Measurements from ENCODE around the gene HARBI1. TPM values are rescaled to one million over a fixed set of nuclear protein-coding genes. Genes with fewer than 3 reads are reported as not detected.

The HARBI1 gene
- total RNA-seq, 2 donors from 2014 or later = 17.2 to 17.4 TPM

GRCh38 chr11:46643531-46643930, 26.5 kb upstream of the HARBI1 start:
- H3K4me3 Mint-ChIP-seq = no peak overlapping the region
- ATAC-seq = no peak
- peak overlapping the region; percentile 65 for H3K27ac Mint-ChIP-seq
- H3K36me3 Mint-ChIP-seq (ENCODE audit: low read depth) = peaks cover 6% of the 10 kb centered on the region
- no peaks in the 10 kb centered on the region for H3K27me3 Mint-ChIP-seq
- peaks cover 12% of the 10 kb centered on the region for H3K4me1 Mint-ChIP-seq
- no peak for DNase-seq
- H3K9me3 ChIP-seq (ENCODE audit: control insufficient read depth, low read length, poor library complexity, severe bottlenecking) = no peaks in the 10 kb centered on the region

GRCh38 chr11:46642627-46643335, 25.8 kb upstream of the HARBI1 start:
- Mint-ChIP-seq H3K4me1 (peaks cover 14% of the 10 kb centered on the region), H3K27me3 (no peaks in the 10 kb centered on the region), H3K4me3 (no peak overlapping the region), H3K36me3 (ENCODE audit: low read depth) (peaks cover 8% of the 10 kb centered on the region), H3K27ac (peak overlapping the region; percentile 65)
- no peak for DNase-seq
- ATAC-seq = no peak
- no peaks in the 10 kb centered on the region for H3K9me3 ChIP-seq (ENCODE audit: control insufficient read depth, low read length, poor library complexity, severe bottlenecking)

- no peaks in the 10 kb centered on the region for H3K9me3 ChIP-seq (ENCODE audit: control insufficient read depth, low read length, poor library complexity, severe bottlenecking)
- H3K27ac Mint-ChIP-seq = peak overlapping the region; percentile 49
- peaks cover 14% of the 10 kb centered on the region for H3K4me1 Mint-ChIP-seq
- H3K27me3 Mint-ChIP-seq = no peaks in the 10 kb centered on the region
- DNase-seq (no peak), ATAC-seq (no peak)
- H3K4me3 Mint-ChIP-seq = no peak overlapping the region
- peaks cover 8% of the 10 kb centered on the region for H3K36me3 Mint-ChIP-seq (ENCODE audit: low read depth)
These were observed 24.6 kb upstream of the HARBI1 start for GRCh38 chr11:46641639-46642038.

- Mint-ChIP-seq H3K36me3 (ENCODE audit: low read depth) (peaks cover 8% of the 10 kb centered on the region), H3K4me1 (peaks cover 17% of the 10 kb centered on the region), H3K27me3 (no peaks in the 10 kb centered on the region), H3K4me3 (no peak overlapping the region), H3K27ac (no peak overlapping the region)
- no peaks in the 10 kb centered on the region for H3K9me3 ChIP-seq (ENCODE audit: control insufficient read depth, low read length, poor library complexity, severe bottlenecking)
- ATAC-seq (no peak), DNase-seq (no peak)
These were observed 23.2 kb upstream of the HARBI1 start for GRCh38 chr11:46640036-46640788.

GRCh38 chr11:46639197-46639839, 22.3 kb upstream of the HARBI1 start:
- Mint-ChIP-seq H3K36me3 (ENCODE audit: low read depth) (peaks cover 8% of the 10 kb centered on the region), H3K27me3 (no peaks in the 10 kb centered on the region), H3K27ac (no peak overlapping the region), H3K4me3 (no peak overlapping the region), H3K4me1 (peaks cover 17% of the 10 kb centered on the region)
- H3K9me3 ChIP-seq (ENCODE audit: control insufficient read depth, low read length, poor library complexity, severe bottlenecking) = no peaks in the 10 kb centered on the region
- ATAC-seq (no peak), DNase-seq (no peak)

GRCh38 chr11:46637546-46637945, 20.5 kb upstream of the HARBI1 start:
- no peaks in the 10 kb centered on the region for H3K9me3 ChIP-seq (ENCODE audit: control insufficient read depth, low read length, poor library complexity, severe bottlenecking)
- Mint-ChIP-seq H3K27ac (no peak overlapping the region), H3K4me3 (no peak overlapping the region), H3K27me3 (no peaks in the 10 kb centered on the region), H3K4me1 (peaks cover 17% of the 10 kb centered on the region), H3K36me3 (ENCODE audit: low read depth) (peaks cover 7% of the 10 kb centered on the region)
- no peak for DNase-seq
- no peak for ATAC-seq

GRCh38 chr11:46635557-46636139, 18.6 kb upstream of the HARBI1 start:
- no peaks in the 10 kb centered on the region for H3K9me3 ChIP-seq (ENCODE audit: control insufficient read depth, low read length, poor library complexity, severe bottlenecking)
- Mint-ChIP-seq H3K36me3 (ENCODE audit: low read depth) (peaks cover 5% of the 10 kb centered on the region), H3K4me3 (no peak overlapping the region), H3K4me1 (peaks cover 15% of the 10 kb centered on the region), H3K27me3 (no peaks in the 10 kb centered on the region), H3K27ac (no peak overlapping the region)
- no peak for DNase-seq
- no peak for ATAC-seq

GRCh38 chr11:46633291-46634217, 16.5 kb upstream of the HARBI1 start:
- no peak for DNase-seq
- ATAC-seq = no peak
- Mint-ChIP-seq H3K27me3 (no peaks in the 10 kb centered on the region), H3K27ac (no peak overlapping the region), H3K4me3 (no peak overlapping the region), H3K4me1 (peaks cover 14% of the 10 kb centered on the region), H3K36me3 (ENCODE audit: low read depth) (peaks cover 5% of the 10 kb centered on the region)
- H3K9me3 ChIP-seq (ENCODE audit: control insufficient read depth, low read length, poor library complexity, severe bottlenecking) = no peaks in the 10 kb centered on the region

- DNase-seq = no peak
- ATAC-seq = no peak
These were observed 15.5 kb upstream of the HARBI1 start for GRCh38 chr11:46632502-46632901.

GRCh38 chr11:46631676-46632075, 14.6 kb upstream of the HARBI1 start:
- peaks cover 12% of the 10 kb centered on the region for H3K4me1 Mint-ChIP-seq
- DNase-seq (no peak), ATAC-seq (no peak)
- H3K27me3 Mint-ChIP-seq = no peaks in the 10 kb centered on the region
- peaks cover 2% of the 10 kb centered on the region for H3K36me3 Mint-ChIP-seq (ENCODE audit: low read depth)
- no peak overlapping the region for H3K4me3 Mint-ChIP-seq
- H3K27ac Mint-ChIP-seq = no peak overlapping the region
- H3K9me3 ChIP-seq (ENCODE audit: control insufficient read depth, low read length, poor library complexity, severe bottlenecking) = no peaks in the 10 kb centered on the region

More at GRCh38 chr11:46632502-46632901, 15.5 kb upstream of the HARBI1 start:
- Mint-ChIP-seq H3K4me1 (peaks cover 12% of the 10 kb centered on the region), H3K27me3 (no peaks in the 10 kb centered on the region), H3K36me3 (ENCODE audit: low read depth) (peaks cover 2% of the 10 kb centered on the region), H3K4me3 (no peak overlapping the region), H3K27ac (no peak overlapping the region)
- H3K9me3 ChIP-seq (ENCODE audit: control insufficient read depth, low read length, poor library complexity, severe bottlenecking) = no peaks in the 10 kb centered on the region

GRCh38 chr11:46630237-46630636, 13.2 kb upstream of the HARBI1 start:
- Mint-ChIP-seq H3K27me3 (no peaks in the 10 kb centered on the region), H3K27ac (no peak overlapping the region), H3K4me1 (peaks cover 13% of the 10 kb centered on the region), H3K4me3 (no peak overlapping the region), H3K36me3 (ENCODE audit: low read depth) (peaks cover 5% of the 10 kb centered on the region)
- DNase-seq (no peak), ATAC-seq (no peak)
- no peaks in the 10 kb centered on the region for H3K9me3 ChIP-seq (ENCODE audit: control insufficient read depth, low read length, poor library complexity, severe bottlenecking)

GRCh38 chr11:46628961-46629360, 11.9 kb upstream of the HARBI1 start:
- no peak for ATAC-seq
- peaks cover 5% of the 10 kb centered on the region for H3K36me3 Mint-ChIP-seq (ENCODE audit: low read depth)

More at GRCh38 chr11:46628961-46629360, 11.9 kb upstream of the HARBI1 start:
- H3K4me1 Mint-ChIP-seq = peaks cover 16% of the 10 kb centered on the region
- H3K4me3 Mint-ChIP-seq = no peak overlapping the region
- no peak for DNase-seq
- no peaks in the 10 kb centered on the region for H3K9me3 ChIP-seq (ENCODE audit: control insufficient read depth, low read length, poor library complexity, severe bottlenecking)
- no peaks in the 10 kb centered on the region for H3K27me3 Mint-ChIP-seq
- H3K27ac Mint-ChIP-seq = no peak overlapping the region

All from T-helper 17 cell (primary cell).